Measurements from ENCODE around the gene ZSWIM1. TPM values are rescaled to one million over a fixed set of nuclear protein-coding genes. Genes with fewer than 3 reads are reported as not detected.

Gene ZSWIM1
- total RNA-seq, 1 experiment from 2014 or later: 13.0 TPM

- peak; percentile 33; the same call in 1 of the 2 replicates for TF ChIP-seq SP1 (IDR thresholded peaks at IDR 0.05; ENCODE audit: low read depth)
- TF ChIP-seq EZH2phosphoT487 (IDR thresholded peaks at IDR 0.05; ENCODE audit: borderline replicate concordance): no peak
- no TSS peak for BruUV-seq (replicated peaks)
- Histone ChIP-seq H3K27me3 (ENCODE audit: insufficient read depth, low read length) (no peaks in the 10 kb centered on the region), H3K4me3 (replicated peaks in 1 of 2; ENCODE audit: low read depth in 1 of 2, low read length in 2 of 2) (no peak overlapping the region), H3K27ac (ENCODE audit: low read depth, low read length) (no peak overlapping the region), H3K4me1 (ENCODE audit: control insufficient read depth in 1 of 2, insufficient read depth in 2 of 2, low read length in 2 of 2) (peaks cover 26 to 35% of the 10 kb centered on the region in 2 experiments), H3K4me2 (ENCODE audit: low read length) (peak overlapping the region; percentile 90), H3K36me3 (ENCODE audit: control insufficient read depth in 1 of 2, insufficient read depth in 2 of 2, low read length in 2 of 2) (no peaks in the 10 kb centered on the region), H3K9ac (ENCODE audit: low read length) (no peak overlapping the region; the same call in 1 of the 2 replicates), H4K20me1 (ENCODE audit: insufficient read depth) (no peaks in the 10 kb centered on the region), H2AFZ (ENCODE audit: low read depth, low read length, poor library complexity, severe bottlenecking) (no peak overlapping the region), H3K9me3 (ENCODE audit: control insufficient read depth in 1 of 2, insufficient read depth in 1 of 2, low read depth in 1 of 2, low read length in 2 of 2) (no peaks in the 10 kb centered on the region), H3K79me2 (ENCODE audit: insufficient read depth, low read length) (no peaks in the 10 kb centered on the region), H3K9me2 (ENCODE audit: insufficient read depth) (no peaks in the 10 kb centered on the region)
- DNase-seq (ENCODE audit: low read depth, low spot score): no peak
- peak; percentile 12; the same call in 1 of the 2 replicates for ATAC-seq
- ChIA-PET POLR2A (no interaction called here), CTCF (no interaction called here), RAD21 (ENCODE audit: low non-redundant PET in 1 of 2, low total read pairs in 2 of 2, uncharacterized antibody in 2 of 2, unreplicated experiment in 2 of 2) (no interaction called here)
- intact Hi-C loops (cut with micrococcal nuclease): loop anchor here (10.0 kb wide), 1 partner anchor 99 kb away; the partner anchor contains the start of gene PCIF1
These were observed 45.2 kb upstream of the ZSWIM1 start for GRCh38 chr20:45835825-45836224.

- H3K27ac ChIP-seq (ENCODE audit: low read depth, low read length): no peak overlapping the region
- TSS peak; percentile 10 for BruUV-seq (replicated peaks)
- ChIA-PET RAD21 (ENCODE audit: low non-redundant PET in 1 of 2, low total read pairs in 2 of 2, uncharacterized antibody in 2 of 2, unreplicated experiment in 2 of 2) (no interaction called here), POLR2A (no interaction called here), CTCF (no interaction called here)
- no peaks in the 10 kb centered on the region for H3K9me2 ChIP-seq (ENCODE audit: insufficient read depth)
- H2AFZ ChIP-seq (ENCODE audit: low read depth, low read length, poor library complexity, severe bottlenecking): no peak overlapping the region
- H3K4me1 ChIP-seq (ENCODE audit: control insufficient read depth in 1 of 2, insufficient read depth in 2 of 2, low read length in 2 of 2): peaks cover 26 to 35% of the 10 kb centered on the region in 2 experiments
- H3K36me3 ChIP-seq (ENCODE audit: control insufficient read depth in 1 of 2, insufficient read depth in 2 of 2, low read length in 2 of 2): no peaks in the 10 kb centered on the region
- H3K4me2 ChIP-seq (ENCODE audit: low read length): no peak overlapping the region
- H3K9me3 ChIP-seq (ENCODE audit: control insufficient read depth in 1 of 2, insufficient read depth in 1 of 2, low read depth in 1 of 2, low read length in 2 of 2): no peaks in the 10 kb centered on the region
- no peak for ATAC-seq
- H3K9ac ChIP-seq (ENCODE audit: low read length): no peak overlapping the region
- no peaks in the 10 kb centered on the region for H3K79me2 ChIP-seq (ENCODE audit: insufficient read depth, low read length)
- no peaks in the 10 kb centered on the region for H3K27me3 ChIP-seq (ENCODE audit: insufficient read depth, low read length)
- intact Hi-C loops (cut with micrococcal nuclease): loop anchor here (10.0 kb wide), 1 partner anchor 98 kb away; the partner anchor contains the start of gene PCIF1
- H3K4me3 ChIP-seq (replicated peaks in 1 of 2; ENCODE audit: low read depth in 1 of 2, low read length in 2 of 2): no peak overlapping the region
- H4K20me1 ChIP-seq (ENCODE audit: insufficient read depth): no peaks in the 10 kb centered on the region
- no peak for DNase-seq (ENCODE audit: low read depth, low spot score)
- TF ChIP-seq SRF (IDR thresholded peaks at IDR 0.05; ENCODE audit: low read depth) (no peak), SP1 (IDR thresholded peaks at IDR 0.05; ENCODE audit: low read depth) (no peak), CTCF (IDR thresholded peaks at IDR 0.05 in 2 of 3, conservative IDR thresholded peaks at IDR 0.05 in 1 of 3; ENCODE audit: borderline replicate concordance in 1 of 3, insufficient read depth in 1 of 3, low read depth in 2 of 3, low read length in 2 of 3) (no peak), ATF3 (IDR thresholded peaks at IDR 0.05) (no peak), ZNF274 (IDR thresholded peaks at IDR 0.05; ENCODE audit: low read depth, low read length) (no peak), RAD21 (IDR thresholded peaks at IDR 0.05; ENCODE audit: low read depth) (no peak), EZH2 (IDR thresholded peaks at IDR 0.05) (no peak), POLR2AphosphoS5 (IDR thresholded peaks at IDR 0.05; ENCODE audit: low read depth, low read length) (no peak), ELF1 (IDR thresholded peaks at IDR 0.05; ENCODE audit: borderline replicate concordance, low read depth) (no peak), ZBTB33 (IDR thresholded peaks at IDR 0.05; ENCODE audit: extremely low read depth, insufficient replicate concordance, low read length) (no peak), YY1 (IDR thresholded peaks at IDR 0.05; ENCODE audit: extremely low read depth, insufficient replicate concordance, low read depth, low read length) (no peak), SIN3A (IDR thresholded peaks at IDR 0.05; ENCODE audit: low read depth) (no peak), CBX3 (IDR thresholded peaks at IDR 0.05; ENCODE audit: low read depth) (no peak), ZFX (IDR thresholded peaks at IDR 0.05) (no peak)
These were observed 44.2 kb upstream of the ZSWIM1 start for GRCh38 chr20:45836841-45837240.

Measured in HCT116 (cell line).